Bone marrow (tissue), 2 donors: ENCODE data around the gene UGT1A6.

Source experiments
- DNase-seq, 2 donors: peaks; one replicate each; lab custom pipeline; 2025; lab: John Stamatoyannopoulos, UW

Gene UGT1A6

GRCh38 chr2:233801357-233802131, 108.9 kb downstream of the UGT1A6 start:
- DNase-seq = no peak

DNA sequence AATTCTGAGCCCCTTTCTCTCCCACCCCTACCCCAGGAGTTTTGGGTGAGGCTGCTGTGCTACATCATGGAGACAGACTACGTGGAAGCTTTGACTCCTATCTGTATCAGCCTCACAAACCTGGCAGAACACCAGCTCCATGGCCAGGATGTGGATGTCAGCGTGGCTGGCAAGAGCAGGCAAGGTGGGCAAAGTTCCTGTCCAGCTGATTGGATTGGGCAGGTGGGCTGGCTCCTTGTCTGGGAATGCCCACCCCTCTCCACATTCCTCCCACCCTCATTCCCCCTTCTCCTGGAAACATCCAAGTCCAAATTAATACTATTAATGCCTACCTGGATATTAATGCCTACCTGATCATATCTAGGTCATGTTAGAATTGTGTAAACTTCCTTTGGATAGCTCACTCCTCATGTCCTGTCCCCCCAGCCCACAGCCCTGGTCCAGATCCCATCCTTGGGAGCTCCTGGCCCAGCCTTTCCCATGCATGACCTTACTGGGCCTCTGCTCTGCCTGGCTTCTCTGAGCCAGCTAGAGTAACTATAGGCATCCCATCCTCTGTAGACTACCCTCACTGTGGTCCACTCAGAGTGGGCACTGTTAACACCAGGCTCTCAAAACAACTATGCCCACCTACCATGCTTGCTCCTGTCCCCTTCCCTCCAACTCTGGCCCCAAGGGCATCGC, 109.6 kb downstream of the UGT1A6 start:
- DNase-seq = no peak

DNA sequence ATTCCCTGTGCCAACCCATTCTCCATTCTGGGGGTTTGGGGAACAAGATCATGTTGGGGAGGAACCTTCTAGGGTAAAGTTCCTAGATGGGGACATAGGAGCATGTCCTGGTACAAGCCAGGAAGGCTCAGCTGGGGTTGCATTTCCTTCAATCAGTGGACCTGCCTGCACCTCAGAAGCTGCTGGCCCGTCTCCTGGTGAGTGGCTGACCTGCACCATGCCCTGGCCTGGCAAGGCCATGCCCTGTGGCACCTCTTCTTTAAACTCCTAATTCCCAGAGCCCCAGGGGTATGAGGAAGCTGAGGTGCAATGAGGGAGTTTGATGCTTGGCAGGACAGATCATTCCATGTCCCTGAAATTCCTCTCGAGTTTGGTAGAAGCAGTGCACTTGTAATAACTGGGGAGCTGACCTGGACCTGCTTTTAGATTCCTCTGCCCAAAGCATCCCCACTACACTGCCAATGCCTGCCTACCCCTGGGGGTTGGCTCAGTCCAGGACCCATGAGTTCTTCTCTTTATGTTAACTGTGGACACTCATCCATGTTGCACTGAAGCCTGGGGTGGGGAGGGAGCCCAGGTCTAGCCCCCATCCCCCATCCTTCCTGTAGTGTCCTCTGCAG, 110.7 kb downstream of the UGT1A6 start:
- no peak for DNase-seq

DNA sequence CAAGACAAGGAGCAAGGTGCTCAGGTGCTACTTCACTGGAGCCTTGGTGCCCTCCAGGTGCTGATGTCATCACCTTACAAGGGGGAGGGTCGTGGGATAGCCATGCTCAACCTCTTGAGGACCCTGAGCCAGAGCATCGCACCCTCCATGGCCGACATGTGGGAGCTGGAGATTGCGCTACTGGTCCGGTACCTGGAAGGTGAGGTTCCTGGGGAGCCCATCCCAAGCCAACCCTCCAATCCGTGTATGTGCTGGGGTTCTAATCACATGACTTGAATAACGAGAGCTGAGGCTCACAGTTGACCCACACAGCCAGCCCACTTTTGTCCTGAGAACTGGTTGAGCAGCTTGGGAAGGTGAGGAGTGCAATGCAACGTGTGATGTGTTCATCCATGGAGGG, 111.3 kb downstream of the UGT1A6 start:
- DNase-seq = no peak

GRCh38 chr2:233807215-233807865, 114.7 kb downstream of the UGT1A6 start:
- no peak for DNase-seq

DNA sequence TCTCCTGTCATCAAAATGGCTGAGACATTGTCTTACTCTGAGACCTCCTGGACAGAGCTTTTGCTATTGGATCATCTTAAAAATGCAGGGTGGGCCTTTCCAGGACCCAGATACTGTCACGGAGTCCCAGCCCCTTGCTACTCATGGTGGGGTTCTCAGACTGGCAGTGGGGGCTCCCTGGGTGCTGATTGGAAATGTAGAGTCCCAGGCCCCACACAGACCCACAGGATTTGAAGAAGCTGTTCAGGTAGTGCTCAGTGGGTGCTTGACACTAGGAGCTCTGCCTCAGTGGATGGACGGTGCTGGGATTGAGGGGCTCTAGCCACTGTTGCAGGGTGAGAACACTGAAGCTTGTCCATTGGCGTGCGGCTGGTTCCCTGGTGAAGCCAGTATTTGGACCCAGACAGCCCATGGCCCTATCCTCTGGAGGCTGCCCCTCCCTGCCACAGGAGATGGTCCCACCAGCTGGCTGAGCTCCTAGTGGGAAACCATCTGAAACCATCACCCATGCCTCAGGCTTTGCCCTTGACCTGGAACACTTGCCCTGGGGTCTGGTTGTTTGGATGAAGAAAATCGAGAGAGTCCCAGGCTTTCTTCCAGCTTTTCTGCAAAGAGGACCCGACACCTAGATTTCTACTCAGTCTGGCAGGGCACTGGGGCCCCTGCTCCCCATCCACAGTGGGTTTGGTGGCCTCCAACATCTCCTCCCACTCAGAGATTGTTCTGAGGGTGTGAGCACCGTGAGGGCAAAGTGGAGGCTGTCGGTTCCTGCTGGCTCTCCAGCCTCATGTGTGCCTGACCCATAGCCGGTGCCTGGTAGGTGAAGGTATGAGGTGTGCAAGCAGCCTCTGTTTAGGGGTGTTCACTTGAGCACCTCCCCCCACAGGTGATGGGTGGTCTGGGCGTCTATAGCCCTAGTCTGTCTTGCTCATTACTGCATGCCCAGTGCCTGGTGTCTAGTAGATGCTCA, 115.6 kb downstream of the UGT1A6 start:
- DNase-seq = no peak

- no peak for DNase-seq
These were observed 117.7 kb downstream of the UGT1A6 start for GRCh38 chr2:233810385-233810784.

- DNase-seq = no peak
These were observed 118.4 kb downstream of the UGT1A6 start for GRCh38 chr2:233811087-233811486.

DNA sequence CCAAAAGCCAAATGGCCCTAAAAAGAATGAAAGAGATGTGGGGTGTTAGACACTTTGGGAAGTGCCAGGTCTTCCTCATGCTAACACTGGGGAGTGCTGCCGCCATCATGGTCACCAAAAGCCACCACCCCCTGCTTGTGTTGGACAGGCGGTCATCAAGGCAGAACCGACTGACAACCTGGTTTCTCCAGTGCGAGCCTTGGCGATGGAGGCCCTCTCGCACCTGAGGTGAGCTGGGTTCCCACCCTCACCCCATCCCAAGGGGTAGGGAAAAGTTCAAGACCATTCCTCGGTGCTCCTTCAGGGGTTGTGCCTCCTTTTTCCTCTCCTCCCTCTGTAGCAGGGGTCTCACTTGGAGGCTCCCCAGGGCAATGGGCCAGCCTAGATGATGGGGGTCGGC, 119.0 kb downstream of the UGT1A6 start:
- DNase-seq = no peak

- DNase-seq = no peak
These were observed 120.8 kb downstream of the UGT1A6 start for GRCh38 chr2:233813236-233814055.

DNA sequence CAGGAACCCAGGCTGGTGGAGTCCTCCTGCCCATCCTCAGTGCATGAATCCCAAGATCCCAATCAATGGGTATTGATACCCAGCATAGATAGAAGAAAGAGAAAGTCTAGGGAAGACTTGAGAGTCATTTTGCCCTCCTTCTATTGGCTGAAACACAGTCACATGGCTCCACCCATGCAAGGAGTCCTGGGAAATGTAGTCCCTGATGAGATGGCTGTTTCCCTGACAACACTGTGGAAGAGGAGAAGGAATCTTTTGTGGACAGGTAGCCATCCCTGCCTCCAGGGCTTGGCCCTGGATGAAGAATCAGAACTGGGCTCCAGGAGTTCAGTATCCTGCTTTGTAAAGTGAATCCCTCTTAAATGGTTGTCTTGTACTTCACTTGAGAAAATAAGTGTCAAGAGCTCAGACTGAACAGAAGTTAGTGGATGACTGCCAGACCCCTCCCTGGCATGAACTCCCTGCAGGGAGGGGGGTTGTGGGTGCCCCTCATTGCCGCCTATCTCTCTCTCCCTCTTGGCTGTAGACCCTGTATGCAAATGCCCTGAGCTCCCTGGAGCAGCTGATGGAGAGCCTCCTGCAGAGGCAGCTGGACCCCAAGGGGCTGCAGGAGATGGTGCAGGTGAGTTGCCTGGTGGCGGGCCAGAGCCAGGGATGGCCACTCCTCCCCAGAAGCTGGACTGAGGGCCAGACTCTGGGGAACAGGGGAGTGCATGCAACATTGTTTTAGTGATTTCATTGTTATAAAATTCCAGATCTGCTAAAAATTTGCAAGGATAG, 121.6 kb downstream of the UGT1A6 start:
- no peak for DNase-seq

GRCh38 chr2:233815861-233816260, 123.2 kb downstream of the UGT1A6 start:
- DNase-seq = no peak

- no peak for DNase-seq
These were observed 123.6 kb downstream of the UGT1A6 start for GRCh38 chr2:233816334-233816733.

- no peak for DNase-seq
These were observed 124.1 kb downstream of the UGT1A6 start for GRCh38 chr2:233816771-233817170.

DNA sequence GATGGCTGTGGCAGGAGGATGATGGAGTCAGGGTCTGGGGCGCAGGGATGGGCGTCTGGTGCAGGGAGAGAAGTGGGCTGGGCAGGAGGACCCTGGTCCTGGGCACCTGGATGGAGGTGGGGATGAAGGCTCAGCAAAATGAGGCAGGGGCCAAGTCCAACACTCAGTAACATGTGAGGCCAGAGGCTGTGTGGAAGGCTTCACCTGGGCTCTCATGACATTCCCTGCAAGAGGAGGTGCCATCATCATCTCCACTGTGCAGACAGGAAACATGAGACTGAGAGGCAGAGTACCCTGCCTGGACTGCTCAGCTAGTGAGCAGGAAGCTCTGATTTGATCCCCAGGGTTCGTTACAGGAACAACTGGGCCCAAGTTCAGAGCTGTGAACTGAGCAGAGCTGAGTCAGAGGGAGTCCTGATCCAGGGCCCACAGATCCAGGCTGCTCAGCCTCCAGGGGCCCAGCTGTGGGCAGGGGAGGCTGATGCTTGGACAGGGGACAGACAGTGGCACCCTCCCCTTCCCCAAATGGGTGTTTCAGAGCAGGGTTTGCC, 124.7 kb downstream of the UGT1A6 start:
- DNase-seq = no peak

- no peak for DNase-seq
These were observed 125.4 kb downstream of the UGT1A6 start for GRCh38 chr2:233817995-233818638.

DNA sequence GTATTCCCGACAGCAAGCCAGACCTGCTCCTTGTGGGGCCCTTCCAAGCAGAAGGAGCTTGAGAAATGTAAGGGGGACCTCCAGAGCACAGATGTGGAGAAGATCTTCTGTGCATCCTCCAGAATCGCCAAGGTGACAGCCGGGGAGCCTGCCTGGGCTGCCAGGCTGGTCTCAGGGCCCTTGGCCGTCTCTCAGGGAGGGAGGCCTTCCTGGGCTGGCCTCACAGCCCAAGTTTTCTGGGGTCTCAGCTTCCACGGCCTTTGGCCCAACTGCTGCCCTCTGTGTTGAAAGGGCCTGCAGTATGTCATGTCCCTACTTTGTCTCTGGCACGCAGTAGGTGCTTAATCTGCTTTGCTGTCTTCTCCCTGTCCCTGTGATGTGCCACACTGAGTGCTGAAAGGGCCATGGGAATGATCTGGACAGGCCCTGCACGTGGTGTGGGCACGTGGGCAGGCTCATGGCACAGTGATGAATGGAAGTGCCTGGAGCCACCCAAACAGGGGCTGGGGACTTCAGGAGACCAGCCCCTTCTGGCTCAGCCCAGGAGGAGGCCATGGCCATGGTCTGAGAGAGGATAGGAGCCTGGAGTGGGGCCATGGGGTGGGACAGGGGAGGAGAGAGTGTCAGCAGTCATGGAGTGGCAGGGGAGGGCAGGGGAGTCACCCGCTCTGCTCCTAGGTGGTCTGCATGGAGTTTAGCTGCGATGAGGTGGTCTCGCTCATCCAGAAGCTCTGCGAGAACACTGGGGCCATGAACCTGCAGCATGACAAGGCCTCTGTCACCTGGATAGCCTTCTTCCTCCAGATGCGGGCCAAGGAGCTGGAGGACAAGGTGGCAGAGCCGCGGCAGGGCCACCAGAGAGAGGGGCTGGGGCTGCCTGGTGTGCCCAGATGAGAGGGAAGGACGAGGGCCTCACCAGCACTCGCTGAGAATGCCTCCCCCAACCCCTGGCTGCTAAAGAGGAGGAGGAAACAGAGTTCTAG, 126.2 kb downstream of the UGT1A6 start:
- DNase-seq = no peak
